ENCODE data around the gene GBX1.

- TF ChIP-seq CTCF (IDR thresholded peaks at IDR 0.05) (no peak), POLR2A (IDR thresholded peaks at IDR 0.05) (no peak)
These were observed 26.1 kb downstream of the GBX1 start for GRCh38 chr7:151141311-151141854.
